H9 (cell line): Measurements from ENCODE around the gene GPS1. TPM values are rescaled to one million over a fixed set of nuclear protein-coding genes. Genes with fewer than 3 reads are reported as not detected.

Experiments
- DNase-seq: peaks from one replicate; pipeline ENCODE4 v3.0.0-alpha.2; 2017
- H2AFZ ChIP-seq: one replicate; pipeline ENCODE4 v1.6.1; 2013; ENCODE audit warnings: mild to moderate bottlenecking, low read length, control low read depth, moderate library complexity
- H2AK5ac ChIP-seq: 2 replicates; pipeline ENCODE4 v1.6.1; 2013; ENCODE audit warnings: low read length, control low read depth, mixed read lengths; ENCODE audit not compliant: insufficient read length
- H2BK120ac ChIP-seq: one replicate; pipeline ENCODE4 v1.6.1; 2013; ENCODE audit warnings: low read depth, mild to moderate bottlenecking, low read length, control low read depth, inconsistent platforms; ENCODE audit not compliant: poor library complexity, severe bottlenecking
- H2BK12ac ChIP-seq: 2 replicates; pipeline ENCODE4 v1.6.1; 2013; ENCODE audit warnings: low read length, control low read depth, mixed read lengths, low read depth; ENCODE audit not compliant: insufficient read length
- H2BK15ac ChIP-seq: 2 replicates; pipeline ENCODE4 v1.6.1; 2013; ENCODE audit warnings: low read depth, low read length, control low read depth
- H2BK20ac ChIP-seq: one replicate; pipeline ENCODE4 v1.6.1; 2013; ENCODE audit warnings: low read depth, mild to moderate bottlenecking, low read length, control low read depth, inconsistent platforms; ENCODE audit not compliant: poor library complexity, severe bottlenecking
- H2BK5ac ChIP-seq: 2 replicates; pipeline ENCODE4 v1.6.1; 2013; ENCODE audit warnings: low read length, control low read depth, mixed read lengths; ENCODE audit not compliant: insufficient read length
- H3K14ac ChIP-seq: 2 replicates; pipeline ENCODE4 v1.6.1; 2013; ENCODE audit warnings: low read length, control low read depth; ENCODE audit not compliant: insufficient read depth
- H3K18ac ChIP-seq: 2 replicates; pipeline ENCODE4 v1.6.1; 2013; ENCODE audit warnings: low read depth, mild to moderate bottlenecking, mixed read lengths, low read length, control low read depth; ENCODE audit not compliant: insufficient read length
- H3K23ac ChIP-seq: 2 replicates; pipeline ENCODE4 v1.6.1; 2013; ENCODE audit warnings: low read length, control low read depth, mixed read lengths, low read depth; ENCODE audit not compliant: insufficient read length
- H3K23me2 ChIP-seq: 2 replicates; pipeline ENCODE4 v1.6.1; 2013; ENCODE audit warnings: low read depth, mild to moderate bottlenecking, mixed read lengths, low read length, control low read depth; ENCODE audit not compliant: insufficient read length, poor library complexity, severe bottlenecking
- H3K27ac ChIP-seq: 2 replicates; pipeline ENCODE4 v1.5.1; 2013; ENCODE audit warnings: low read length, control low read depth, mixed read lengths, low read depth; ENCODE audit not compliant: insufficient read length
- H3K27me3 ChIP-seq: 2 replicates; pipeline ENCODE4 v1.6.1; 2013; ENCODE audit warnings: low read length, control low read depth, inconsistent platforms; ENCODE audit not compliant: insufficient read depth
- H3K4ac ChIP-seq: 2 replicates; pipeline ENCODE4 v1.6.1; 2013; ENCODE audit warnings: low read depth, mild to moderate bottlenecking, control low read depth, inconsistent platforms, low read length, moderate library complexity
- H3K4me1 ChIP-seq: 2 replicates; pipeline ENCODE4 v1.6.1; 2013; ENCODE audit warnings: low read length, control low read depth, inconsistent platforms; ENCODE audit not compliant: insufficient read depth
- H3K4me2 ChIP-seq: 2 replicates; pipeline ENCODE4 v1.6.1; 2013; ENCODE audit warnings: low read length, control low read depth, mixed read lengths; ENCODE audit not compliant: insufficient read length, insufficient read depth
- H3K56ac ChIP-seq: 2 replicates; pipeline ENCODE4 v1.6.1; 2013; ENCODE audit warnings: low read depth, mild to moderate bottlenecking, mixed read lengths, low read length, control low read depth; ENCODE audit not compliant: insufficient read length
- H3K79me1 ChIP-seq: 2 replicates; pipeline ENCODE4 v1.6.1; 2013; ENCODE audit warnings: low read depth, mild to moderate bottlenecking, moderate library complexity, low read length, control low read depth, inconsistent platforms; ENCODE audit not compliant: insufficient read depth, poor library complexity, severe bottlenecking
- H3K79me2 ChIP-seq: 2 replicates; pipeline ENCODE4 v1.6.1; 2013; ENCODE audit warnings: low read length, control low read depth, inconsistent platforms; ENCODE audit not compliant: insufficient read depth
- H3K9ac ChIP-seq: 2 replicates; pipeline ENCODE4 v1.6.1; 2013; ENCODE audit warnings: low read length, control low read depth, mixed read lengths; ENCODE audit not compliant: insufficient read length; ENCODE audit errors: extremely low read depth
- H3K9me3 ChIP-seq: one replicate; pipeline ENCODE4 v1.6.1; 2013; ENCODE audit warnings: low read depth, low read length, inconsistent platforms; ENCODE audit not compliant: control insufficient read depth
- H3T11ph ChIP-seq: one replicate; pipeline ENCODE4 v1.6.1; 2013; ENCODE audit warnings: mild to moderate bottlenecking, low read length, control low read depth, inconsistent platforms
- H4K20me1 ChIP-seq: one replicate; pipeline ENCODE4 v1.6.1; 2013; ENCODE audit not compliant: control insufficient read depth, insufficient read length, insufficient read depth
- H4K5ac ChIP-seq: 2 replicates; pipeline ENCODE4 v1.6.1; 2013; ENCODE audit warnings: low read depth, mild to moderate bottlenecking, mixed read lengths, low read length, control low read depth; ENCODE audit not compliant: insufficient read length
- H4K8ac ChIP-seq: replicated peaks from 2 replicates; pipeline ENCODE4 v1.6.1; 2013; ENCODE audit warnings: low read length, control low read depth, mixed read lengths, low read depth; ENCODE audit not compliant: insufficient read length
- H4K91ac ChIP-seq: 2 replicates; pipeline ENCODE4 v1.6.1; 2013; ENCODE audit warnings: low read depth, mild to moderate bottlenecking, moderate library complexity, mixed read lengths, low read length, control low read depth; ENCODE audit not compliant: insufficient read length
- H3K27ac Mint-ChIP-seq, 3 experiments: 2 replicates in 2 of 3; 3 replicates in 1 of 3; pipeline ENCODE4 v1.8.0; 2020 to 2021; ENCODE audit warnings: mixed read lengths in 3 of 3, mild to moderate bottlenecking in 1 of 3, moderate library complexity in 1 of 3
- H3K27me3 Mint-ChIP-seq: 2 replicates; pipeline ENCODE4 v1.8.0; 2021; ENCODE audit warnings: low read depth, mild to moderate bottlenecking, moderate library complexity, mixed read lengths
- H3K36me3 Mint-ChIP-seq, 3 experiments: 2 replicates in 2 of 3; 3 replicates in 1 of 3; pipeline ENCODE4 v1.8.0; 2020 to 2021; ENCODE audit warnings: low read depth in 3 of 3, mixed read lengths in 3 of 3; ENCODE audit not compliant: insufficient read depth in 1 of 3
- H3K4me1 Mint-ChIP-seq, 2 experiments: 2 replicates each; pipeline ENCODE4 v1.8.0; 2020; ENCODE audit warnings: mixed read lengths in 2 of 2
- H3K4me3 Mint-ChIP-seq, 2 experiments: 2 replicates in 1 of 2; 3 replicates in 1 of 2; pipeline ENCODE4 v1.8.0; 2020 to 2021; ENCODE audit warnings: mild to moderate bottlenecking in 2 of 2, mixed read lengths in 2 of 2, moderate library complexity in 1 of 2
- H3K9me3 Mint-ChIP-seq, 2 experiments: 2 replicates in 1 of 2; 3 replicates in 1 of 2; pipeline ENCODE4 v1.8.0; 2020; ENCODE audit warnings: mild to moderate bottlenecking in 2 of 2, mixed read lengths in 2 of 2, moderate library complexity in 1 of 2
- WGBS: extraction: QIAGEN DNeasy Blood & Tissue Kit; methylation state at CpG from one replicate; pipeline ENCODE4 v1.1.7; 2013; ENCODE audit warnings: missing lambda C conversion rate, low lambda C conversion rate, mixed read lengths; ENCODE audit not compliant: insufficient read length; ENCODE audit errors: extremely low coverage; 5-methylcytosine and 5-hydroxymethylcytosine counted together
- total RNA-seq: library from RNA; stranded (reverse); gene quantifications from 2 replicates; pipeline ENCODE4 v1.2.1, GENCODE V29; 2021
- TF ChIP-seq, protein P1 (sequence below): fragments of 200-600 bp; sonication (generic); conservative IDR thresholded peaks from 3 replicates; pipeline ENCODE4 v1.8.0; 2021; ENCODE audit warnings: antibody characterized with exemption, mild to moderate bottlenecking

Gene GPS1
- total RNA-seq, 1 experiment from 2014 or later, result 164 TPM

GRCh38 chr17:82085031-82085861 is 33.5 kb downstream of the GPS1 start:
- Mint-ChIP-seq H3K36me3 (peaks cover 18 to 79% (median 62%) of the 10 kb centered on the region in 3 experiments; a peak in 6 of 7 replicates), H3K9me3 (no peaks in the 10 kb centered on the region), H3K27me3 (no peaks in the 10 kb centered on the region), H3K4me3 (no peak overlapping the region), H3K4me1 (no peaks in the 10 kb centered on the region), H3K27ac (no peak overlapping the region)
- no peaks in the 10 kb centered on the region for H3K9me3 ChIP-seq
- no peak overlapping the region for H2BK15ac ChIP-seq
- H4K91ac ChIP-seq, result no peak overlapping the region
- H3K4ac ChIP-seq, result no peak overlapping the region
- TF ChIP-seq, protein P1, sequence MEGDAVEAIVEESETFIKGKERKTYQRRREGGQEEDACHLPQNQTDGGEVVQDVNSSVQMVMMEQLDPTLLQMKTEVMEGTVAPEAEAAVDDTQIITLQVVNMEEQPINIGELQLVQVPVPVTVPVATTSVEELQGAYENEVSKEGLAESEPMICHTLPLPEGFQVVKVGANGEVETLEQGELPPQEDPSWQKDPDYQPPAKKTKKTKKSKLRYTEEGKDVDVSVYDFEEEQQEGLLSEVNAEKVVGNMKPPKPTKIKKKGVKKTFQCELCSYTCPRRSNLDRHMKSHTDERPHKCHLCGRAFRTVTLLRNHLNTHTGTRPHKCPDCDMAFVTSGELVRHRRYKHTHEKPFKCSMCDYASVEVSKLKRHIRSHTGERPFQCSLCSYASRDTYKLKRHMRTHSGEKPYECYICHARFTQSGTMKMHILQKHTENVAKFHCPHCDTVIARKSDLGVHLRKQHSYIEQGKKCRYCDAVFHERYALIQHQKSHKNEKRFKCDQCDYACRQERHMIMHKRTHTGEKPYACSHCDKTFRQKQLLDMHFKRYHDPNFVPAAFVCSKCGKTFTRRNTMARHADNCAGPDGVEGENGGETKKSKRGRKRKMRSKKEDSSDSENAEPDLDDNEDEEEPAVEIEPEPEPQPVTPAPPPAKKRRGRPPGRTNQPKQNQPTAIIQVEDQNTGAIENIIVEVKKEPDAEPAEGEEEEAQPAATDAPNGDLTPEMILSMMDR, result no peak
- H4K20me1 ChIP-seq, result no peaks in the 10 kb centered on the region
- H3K4me1 ChIP-seq, result no peaks in the 10 kb centered on the region
- H3K9ac ChIP-seq, result no peak overlapping the region
- H2AK5ac ChIP-seq, result no peak overlapping the region
- no peak overlapping the region for H2BK120ac ChIP-seq
- no peak overlapping the region for H3K27ac ChIP-seq
- H3K79me1 ChIP-seq, result no peaks in the 10 kb centered on the region
- no peak overlapping the region for H2BK20ac ChIP-seq
- H3K23ac ChIP-seq, result no peak overlapping the region
- no CpG with 5 or more reads among the region's 49 CpGs for WGBS
- H3K56ac ChIP-seq, result no peak overlapping the region
- H2BK12ac ChIP-seq, result no peak overlapping the region
- H3K14ac ChIP-seq, result no peak overlapping the region; the same call in 1 of the 2 replicates
- no peaks in the 10 kb centered on the region for H3K79me2 ChIP-seq
- H4K8ac ChIP-seq, result no peak overlapping the region
- no peak for DNase-seq
- no peak overlapping the region for H3T11ph ChIP-seq
- H3K27me3 ChIP-seq, result no peaks in the 10 kb centered on the region
- no peak overlapping the region for H2BK5ac ChIP-seq
- H3K18ac ChIP-seq, result no peak overlapping the region
- H4K5ac ChIP-seq, result no peak overlapping the region
- no peak overlapping the region for H3K4me2 ChIP-seq
- H2AFZ ChIP-seq, result no peak overlapping the region
- no peaks in the 10 kb centered on the region for H3K23me2 ChIP-seq
